Osteocyte (in vitro differentiated cells): ENCODE data around the gene DGKQ. TPM values are rescaled to one million over a fixed set of nuclear protein-coding genes. Genes with fewer than 3 reads are reported as not detected.

Experiments
- DNase-seq: peaks from one replicate; pipeline ENCODE4 v3.0.0; 2021; ENCODE audit warnings: mixed read lengths; ENCODE audit not compliant: unreplicated experiment; ENCODE audit errors: extremely low spot score
- H3K27ac Mint-ChIP-seq: one replicate; pipeline ENCODE4 v1.8.0; 2021; ENCODE audit warnings: mild to moderate bottlenecking, mixed read lengths; ENCODE audit not compliant: unreplicated experiment
- H3K27me3 Mint-ChIP-seq: one replicate; pipeline ENCODE4 v1.8.0; 2021; ENCODE audit warnings: mixed read lengths; ENCODE audit not compliant: unreplicated experiment
- H3K36me3 Mint-ChIP-seq: one replicate; pipeline ENCODE4 v1.8.0; 2021; ENCODE audit warnings: mixed read lengths; ENCODE audit not compliant: unreplicated experiment
- H3K4me1 Mint-ChIP-seq: one replicate; pipeline ENCODE4 v1.8.0; 2021; ENCODE audit warnings: mixed read lengths; ENCODE audit not compliant: unreplicated experiment
- H3K4me3 Mint-ChIP-seq: one replicate; pipeline ENCODE4 v1.8.0; 2021; ENCODE audit warnings: mild to moderate bottlenecking, moderate library complexity, mixed read lengths; ENCODE audit not compliant: unreplicated experiment
- H3K9me3 Mint-ChIP-seq: one replicate; pipeline ENCODE4 v1.8.0; 2021; ENCODE audit warnings: mixed read lengths; ENCODE audit not compliant: unreplicated experiment
- total RNA-seq: library from RNA; stranded (reverse); gene quantifications from 2 replicates; pipeline ENCODE4 v1.2.1, GENCODE V29; 2021
- TF ChIP-seq, protein P1 (sequence below): fragments of 200-600 bp; sonication (generic); IDR thresholded peaks from 2 replicates; pipeline ENCODE4 v1.5.0; 2021; ENCODE audit warnings: antibody characterized with exemption, mild to moderate bottlenecking, moderate library complexity

Gene DGKQ
- total RNA-seq, 1 donor from 2014 or later: 18.5 TPM

- Mint-ChIP-seq H3K4me1 (peaks cover 7% of the 10 kb centered on the region), H3K9me3 (no peaks in the 10 kb centered on the region), H3K4me3 (no peak overlapping the region), H3K27me3 (no peaks in the 10 kb centered on the region), H3K27ac (no peak overlapping the region), H3K36me3 (no peaks in the 10 kb centered on the region)
- TF ChIP-seq, protein P1, sequence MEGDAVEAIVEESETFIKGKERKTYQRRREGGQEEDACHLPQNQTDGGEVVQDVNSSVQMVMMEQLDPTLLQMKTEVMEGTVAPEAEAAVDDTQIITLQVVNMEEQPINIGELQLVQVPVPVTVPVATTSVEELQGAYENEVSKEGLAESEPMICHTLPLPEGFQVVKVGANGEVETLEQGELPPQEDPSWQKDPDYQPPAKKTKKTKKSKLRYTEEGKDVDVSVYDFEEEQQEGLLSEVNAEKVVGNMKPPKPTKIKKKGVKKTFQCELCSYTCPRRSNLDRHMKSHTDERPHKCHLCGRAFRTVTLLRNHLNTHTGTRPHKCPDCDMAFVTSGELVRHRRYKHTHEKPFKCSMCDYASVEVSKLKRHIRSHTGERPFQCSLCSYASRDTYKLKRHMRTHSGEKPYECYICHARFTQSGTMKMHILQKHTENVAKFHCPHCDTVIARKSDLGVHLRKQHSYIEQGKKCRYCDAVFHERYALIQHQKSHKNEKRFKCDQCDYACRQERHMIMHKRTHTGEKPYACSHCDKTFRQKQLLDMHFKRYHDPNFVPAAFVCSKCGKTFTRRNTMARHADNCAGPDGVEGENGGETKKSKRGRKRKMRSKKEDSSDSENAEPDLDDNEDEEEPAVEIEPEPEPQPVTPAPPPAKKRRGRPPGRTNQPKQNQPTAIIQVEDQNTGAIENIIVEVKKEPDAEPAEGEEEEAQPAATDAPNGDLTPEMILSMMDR: no peak
- no peak for DNase-seq
Observed at GRCh38 chr4:970046-970745, 3.2 kb downstream of the DGKQ start.

DNA sequence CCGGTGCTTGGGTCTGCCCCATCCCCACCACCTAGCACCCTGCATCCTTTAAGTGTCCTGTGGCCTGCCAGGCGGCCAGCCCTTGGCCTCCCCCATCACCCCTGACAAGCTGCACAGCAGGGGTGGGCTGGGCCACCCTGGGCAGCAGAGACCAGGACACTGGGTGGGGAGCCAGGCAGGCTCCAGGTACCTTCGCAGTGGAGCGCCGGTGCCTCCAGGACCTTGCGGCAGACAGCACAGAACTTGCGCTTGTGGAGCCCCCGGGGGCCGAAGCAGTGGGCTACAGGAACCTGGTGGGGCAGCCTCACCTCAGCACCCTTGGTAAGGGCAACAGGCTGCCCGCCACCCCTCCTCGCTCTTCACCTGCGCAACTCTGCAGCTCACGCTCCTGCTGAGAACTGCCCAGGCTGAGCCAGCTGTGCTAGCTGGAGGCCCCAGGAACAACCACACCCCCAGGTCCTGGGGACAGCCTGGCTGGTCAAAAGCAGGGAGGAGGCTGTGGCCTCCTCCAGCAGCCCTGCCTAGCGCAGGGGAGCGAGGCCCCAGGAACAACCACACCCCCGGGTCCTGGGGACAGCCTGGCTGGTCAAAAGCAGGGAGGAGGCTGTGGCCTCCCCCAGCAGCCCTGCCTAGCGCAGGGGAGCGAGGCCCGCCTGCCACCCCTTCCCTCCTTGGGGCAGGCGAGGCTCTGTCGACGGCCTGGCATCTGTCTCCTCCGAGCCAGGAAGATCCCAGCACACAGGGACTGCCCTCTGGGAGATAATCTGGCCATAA lies 4.6 kb downstream of the DGKQ start:
- H3K4me1 Mint-ChIP-seq: peaks cover 7% of the 10 kb centered on the region
- TF ChIP-seq, protein P1: no peak
- DNase-seq: no peak

GRCh38 chr4:968221-968620 lies 5.1 kb downstream of the DGKQ start:
- H3K36me3 Mint-ChIP-seq: no peaks in the 10 kb centered on the region
- no peak overlapping the region for H3K4me3 Mint-ChIP-seq

More for the DNA sequence above, 4.6 kb downstream of the DGKQ start:
- H3K36me3 Mint-ChIP-seq: no peaks in the 10 kb centered on the region
- H3K9me3 Mint-ChIP-seq: no peaks in the 10 kb centered on the region
- H3K4me3 Mint-ChIP-seq: no peak overlapping the region
- no peaks in the 10 kb centered on the region for H3K27me3 Mint-ChIP-seq
- no peak overlapping the region for H3K27ac Mint-ChIP-seq

DNA sequence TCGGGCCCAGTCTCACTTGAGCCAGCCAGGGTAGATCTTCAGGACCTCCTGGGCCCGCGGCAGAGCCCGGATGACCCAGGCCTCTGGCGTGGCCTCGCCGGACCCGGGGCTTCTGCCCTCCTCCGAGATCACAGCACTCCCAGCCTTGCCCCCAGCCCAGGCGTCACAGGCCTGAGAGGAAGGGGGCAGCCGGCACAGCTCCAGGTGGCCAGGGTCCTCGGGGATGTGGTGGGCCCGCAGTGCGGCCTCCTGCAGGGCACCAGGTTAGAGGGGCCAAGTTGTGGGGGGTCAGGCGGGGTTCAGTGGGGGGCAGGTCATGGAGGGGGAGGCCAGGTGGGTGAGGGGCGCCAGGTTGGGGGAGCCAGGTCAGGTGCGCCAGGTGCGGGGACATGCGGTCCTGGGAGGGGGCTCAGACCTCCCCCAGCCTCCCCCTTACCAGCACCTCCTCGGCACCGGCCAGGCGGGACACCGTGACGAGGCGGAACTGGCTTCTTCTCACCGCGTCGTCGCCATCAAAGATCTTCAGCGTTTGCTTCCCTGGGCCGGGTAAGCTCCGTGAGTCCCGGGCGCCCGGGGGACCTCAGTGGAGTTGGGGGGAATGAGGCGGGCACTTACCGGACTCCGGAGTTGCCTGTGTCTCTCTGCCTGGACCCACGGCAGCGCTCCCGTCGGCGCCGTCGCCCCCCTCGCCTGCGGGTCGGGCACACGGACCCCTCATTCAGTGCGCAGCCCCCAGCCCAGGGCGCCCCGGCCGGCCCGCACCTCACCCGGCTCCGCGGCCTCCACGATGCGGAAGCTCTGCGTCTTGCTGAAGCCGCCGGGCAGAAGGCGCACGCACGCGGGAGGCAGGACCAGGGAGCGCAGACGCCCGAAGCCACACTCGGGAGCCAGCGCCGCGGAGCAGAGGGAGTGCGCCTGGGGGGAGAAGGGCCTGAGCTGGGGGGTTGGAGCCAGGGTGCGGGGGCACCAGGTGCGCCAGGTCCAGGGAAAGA lies 6.0 kb downstream of the DGKQ start:
- H3K9me3 Mint-ChIP-seq: no peaks in the 10 kb centered on the region
- no peak for DNase-seq
- TF ChIP-seq, protein P1: no peak
- H3K4me3 Mint-ChIP-seq: no peak overlapping the region
- no peak overlapping the region for H3K27ac Mint-ChIP-seq
- H3K4me1 Mint-ChIP-seq: peaks cover 7% of the 10 kb centered on the region
- H3K36me3 Mint-ChIP-seq: no peaks in the 10 kb centered on the region
- no peaks in the 10 kb centered on the region for H3K27me3 Mint-ChIP-seq

More at GRCh38 chr4:968221-968620, 5.1 kb downstream of the DGKQ start:
- DNase-seq: no peak
- Mint-ChIP-seq H3K27me3 (no peaks in the 10 kb centered on the region), H3K9me3 (no peaks in the 10 kb centered on the region), H3K27ac (no peak overlapping the region), H3K4me1 (peaks cover 7% of the 10 kb centered on the region)
- TF ChIP-seq, protein P1: no peak
